LHCN-M2 (cell line): ENCODE data around the gene SARDH. TPM values are rescaled to one million over a fixed set of nuclear protein-coding genes. Genes with fewer than 3 reads are reported as not detected.
A peak's percentile ranks its signal among the peaks of the same experiment; 100 is the strongest.

Source experiments
- DNase-seq: peaks from one replicate; pipeline ENCODE4 v3.0.0-alpha.2; 2012; ENCODE audit warnings: low read depth
- polyA plus RNA-seq: library from polyadenylated mRNA; unstranded; fragments of >200 nt; gene quantifications from one replicate; pipeline ENCODE4 v1.2.1, GENCODE V29; 2012; ENCODE audit warnings: missing spikeins
- total RNA-seq: library from RNA; depleted of rRNA; stranded (reverse); fragments of >200 nt; gene quantifications from 2 replicates; pipeline ENCODE4 v1.2.3, GENCODE V29; 2014; rRNA removed

The SARDH gene
- 52.5 and 54.8 TPM in 2 replicates for total RNA-seq
- polyA plus RNA-seq, result 32.4 TPM

- DNase-seq, result peak; percentile 87
These were observed at the start of gene SARDH for GRCh38 chr9:133737774-133738639. TSS of gene SARDH (minus strand) at chr9:133738352. CDS start at chr9:133734173, 4,179 bp downstream.

- DNase-seq, result no peak
These were observed 49.5 kb upstream of the SARDH start for GRCh38 chr9:133787754-133788025.

GRCh38 chr9:133786907-133787753 is 49.0 kb upstream of the SARDH start:
- no peak for DNase-seq

GRCh38 chr9:133786371-133786753 is 48.2 kb upstream of the SARDH start:
- no peak for DNase-seq

GRCh38 chr9:133785753-133786370 is 47.7 kb upstream of the SARDH start:
- DNase-seq, result no peak

- DNase-seq, result peak; percentile 38
These were observed 46.8 kb upstream of the SARDH start for GRCh38 chr9:133784731-133785561.

- DNase-seq, result no peak
These were observed 45.2 kb upstream of the SARDH start for GRCh38 chr9:133783331-133783731.

- peak; percentile 41 for DNase-seq
These were observed 44.3 kb upstream of the SARDH start for GRCh38 chr9:133782157-133783130.

- DNase-seq, result no peak
These were observed 43.6 kb upstream of the SARDH start for GRCh38 chr9:133781828-133782135.

GRCh38 chr9:133780962-133781827 is 43.0 kb upstream of the SARDH start:
- no peak for DNase-seq

- no peak for DNase-seq
These were observed 42.3 kb upstream of the SARDH start for GRCh38 chr9:133780404-133780945.

- DNase-seq, result no peak
These were observed 41.6 kb upstream of the SARDH start for GRCh38 chr9:133779516-133780403.

- DNase-seq, result no peak
These were observed 40.9 kb upstream of the SARDH start for GRCh38 chr9:133779081-133779480.

- DNase-seq, result no peak
These were observed 40.3 kb upstream of the SARDH start for GRCh38 chr9:133778336-133779013.

- DNase-seq, result no peak
These were observed 39.7 kb upstream of the SARDH start for GRCh38 chr9:133777871-133778270.

GRCh38 chr9:133777068-133777791 is 39.1 kb upstream of the SARDH start:
- no peak for DNase-seq
